Psoas muscle (tissue), 8 donors: ENCODE measurements around the gene CUEDC1. TPM values are rescaled to one million over a fixed set of nuclear protein-coding genes. Genes with fewer than 3 reads are reported as not detected.

ENCODE experiments used
- ATAC-seq, 4 donors: fragments of 200-7000 bp; cut with Tn5 transposase; one replicate each; pipeline ENCODE4 v1.9.1; 2020; ENCODE audit warnings: moderate library complexity in 3 of 4, mild to moderate bottlenecking in 2 of 4
- DNase-seq, 2 donors: peaks; one replicate each; pipeline ENCODE4 v3.0.0-alpha.2; 2020
- H3K27ac ChIP-seq: fragments of 200-600 bp; one replicate; pipeline ENCODE4 v1.8.0; 2022
- H3K27me3 ChIP-seq, 3 donors: fragments of 200-600 bp in 1 of 3; one replicate each; pipeline versions ENCODE4 v1.6.1 to v1.8.0; 2013 to 2022; ENCODE audit warnings: low read length in 2 of 3, mild to moderate bottlenecking in 2 of 3, moderate library complexity in 1 of 3; ENCODE audit not compliant: insufficient read depth in 3 of 3
- H3K36me3 ChIP-seq, 2 donors: fragments of 200-600 bp in 1 of 2; one replicate each; pipeline versions ENCODE4 v1.6.1 to v1.8.0; 2013 to 2022; ENCODE audit warnings: low read depth in 1 of 2, mild to moderate bottlenecking in 1 of 2, moderate library complexity in 1 of 2; ENCODE audit not compliant: insufficient read depth in 1 of 2
- H3K4me1 ChIP-seq: fragments of 200-600 bp; one replicate; pipeline ENCODE4 v1.8.0; 2022
- H3K4me3 ChIP-seq: fragments of 200-600 bp; one replicate; pipeline ENCODE4 v1.8.0; 2022; ENCODE audit warnings: mild to moderate bottlenecking
- H3K9me3 ChIP-seq: fragments of 200-600 bp; one replicate; pipeline ENCODE4 v1.8.0; 2022
- WGBS, 3 donors: extraction: QIAGEN DNeasy Blood & Tissue Kit; methylation state at CpG; one replicate each; pipeline versions ENCODE4 v1.1.6 to v1.1.7; 2013; 5-methylcytosine and 5-hydroxymethylcytosine counted together
- intact Hi-C, 2 donors: fragments of 100-400 bp; cut with DNase I; formaldehyde crosslinking; loops; one replicate each; pipeline versions ENCODE4 v1.11.0 to v1.14.2; 2022
- polyA plus RNA-seq, 3 donors: library from polyadenylated mRNA; stranded (reverse); fragments of 200-250 nt; gene quantifications; one replicate each; pipeline ENCODE4 v1.2.3, GENCODE V29; 2013
- total RNA-seq, 4 donors: library from RNA; stranded (reverse); fragmentation: NEBNext Ultra II Directional in 2 of 4; extraction: Animal tissue kit (Norgen Biotek cat#: 25700) in 2 of 4; gene quantifications; one replicate each; pipeline versions ENCODE4 v1.2.1 to v1.2.4, GENCODE V29; 2021 to 2023
- TF ChIP-seq, protein P1 (sequence below): fragments of 200-600 bp; IDR thresholded peaks from one replicate; pipeline ENCODE4 v1.8.0; 2022; ENCODE audit warnings: antibody characterized with exemption
- donor health status: healthy with polysubstance abuse.
- donor health status: DM: no; HTN: no; CAD: no; lungs with moderate emphysema.
- donor health status: Bipolar disorder and iron deficiency.
- donor health status: healthy.
- donor health status: DM: yes; HTN: yes; CAD: no.
- donor health status: DM: no; HTN: no; CAD: no.
- donor health status: DM: no; HTN: no; CAD: no.
- donor health status: DM: yes; HTN: yes; CAD: no.

CUEDC1 gene
- total and polyA plus RNA-seq, 7 donors, result 28.0 to 67.2 (median 46.4) TPM

DNA sequence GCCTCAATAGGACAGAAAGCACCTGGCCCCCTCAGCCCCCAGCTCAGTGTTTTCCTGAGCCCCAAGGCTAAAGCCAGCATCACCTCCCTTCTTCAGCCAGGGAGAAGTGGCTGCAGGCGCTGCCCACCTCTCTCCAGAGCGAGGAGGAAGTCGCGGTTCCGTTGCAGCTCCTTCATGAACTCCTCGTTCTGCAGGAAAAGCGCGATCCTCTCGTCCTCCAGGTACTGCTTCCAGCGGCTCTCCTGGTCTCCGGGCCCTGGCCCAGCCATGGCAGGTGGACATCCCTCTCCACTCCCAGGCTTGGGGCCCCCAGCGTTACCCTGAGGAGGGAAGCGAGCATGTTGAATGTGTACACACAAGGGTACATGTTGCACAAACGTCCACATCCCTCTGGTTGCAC lies 82.7 kb downstream of the CUEDC1 start:
- WGBS, 3 donors, result 85 to 87% (median 86%) methylated on average over 14 of the region's 14 CpGs
- DNase-seq (no peak), ATAC-seq (no peak)
- intact Hi-C loops, result no loop called here
- no peaks in the 10 kb centered on the region for H3K9me3 ChIP-seq
- H3K4me3 ChIP-seq, result no peak overlapping the region
- H3K4me1 ChIP-seq, result peaks cover 73% of the 10 kb centered on the region
- TF ChIP-seq, protein P1, sequence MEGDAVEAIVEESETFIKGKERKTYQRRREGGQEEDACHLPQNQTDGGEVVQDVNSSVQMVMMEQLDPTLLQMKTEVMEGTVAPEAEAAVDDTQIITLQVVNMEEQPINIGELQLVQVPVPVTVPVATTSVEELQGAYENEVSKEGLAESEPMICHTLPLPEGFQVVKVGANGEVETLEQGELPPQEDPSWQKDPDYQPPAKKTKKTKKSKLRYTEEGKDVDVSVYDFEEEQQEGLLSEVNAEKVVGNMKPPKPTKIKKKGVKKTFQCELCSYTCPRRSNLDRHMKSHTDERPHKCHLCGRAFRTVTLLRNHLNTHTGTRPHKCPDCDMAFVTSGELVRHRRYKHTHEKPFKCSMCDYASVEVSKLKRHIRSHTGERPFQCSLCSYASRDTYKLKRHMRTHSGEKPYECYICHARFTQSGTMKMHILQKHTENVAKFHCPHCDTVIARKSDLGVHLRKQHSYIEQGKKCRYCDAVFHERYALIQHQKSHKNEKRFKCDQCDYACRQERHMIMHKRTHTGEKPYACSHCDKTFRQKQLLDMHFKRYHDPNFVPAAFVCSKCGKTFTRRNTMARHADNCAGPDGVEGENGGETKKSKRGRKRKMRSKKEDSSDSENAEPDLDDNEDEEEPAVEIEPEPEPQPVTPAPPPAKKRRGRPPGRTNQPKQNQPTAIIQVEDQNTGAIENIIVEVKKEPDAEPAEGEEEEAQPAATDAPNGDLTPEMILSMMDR, result no peak
- H3K27ac ChIP-seq, result peak overlapping the region; percentile 23
- H3K27me3 ChIP-seq, result no peaks in the 10 kb centered on the region
- H3K36me3 ChIP-seq, result peaks cover 3 to 39% of the 10 kb centered on the region in 2 donors

DNA sequence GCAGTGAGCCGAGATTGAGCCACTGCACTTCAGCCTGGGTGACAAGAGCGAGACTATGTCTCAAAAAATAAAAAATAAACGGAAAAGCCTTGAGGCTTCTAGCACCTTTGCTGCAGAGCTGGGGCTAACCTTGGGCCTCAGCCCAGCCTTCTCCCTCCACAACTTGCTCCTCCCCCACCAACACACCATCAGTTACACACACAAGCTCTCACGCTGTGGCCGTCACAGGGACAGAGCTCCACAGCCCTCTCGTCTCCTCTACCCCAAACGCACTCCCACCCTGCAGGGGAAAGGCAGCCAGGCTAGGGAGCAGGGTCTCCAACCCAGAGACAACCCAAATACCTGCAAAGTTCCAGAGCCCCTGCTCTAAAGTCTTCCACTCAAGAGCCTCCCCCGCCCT lies 83.3 kb downstream of the CUEDC1 start:
- Histone ChIP-seq H3K36me3 (peaks cover 3 to 42% of the 10 kb centered on the region in 2 donors), H3K9me3 (no peaks in the 10 kb centered on the region), H3K27ac (peak overlapping the region; percentile 48), H3K4me1 (peaks cover 78% of the 10 kb centered on the region), H3K4me3 (no peak overlapping the region), H3K27me3 (no peaks in the 10 kb centered on the region)
- WGBS, 3 donors, result 85 to 95% (median 88%) methylated on average over 8 of the region's 8 CpGs
- DNase-seq (no peak), ATAC-seq (no peak)
- TF ChIP-seq, protein P1, result no peak
- intact Hi-C loops, result no loop called here

DNA sequence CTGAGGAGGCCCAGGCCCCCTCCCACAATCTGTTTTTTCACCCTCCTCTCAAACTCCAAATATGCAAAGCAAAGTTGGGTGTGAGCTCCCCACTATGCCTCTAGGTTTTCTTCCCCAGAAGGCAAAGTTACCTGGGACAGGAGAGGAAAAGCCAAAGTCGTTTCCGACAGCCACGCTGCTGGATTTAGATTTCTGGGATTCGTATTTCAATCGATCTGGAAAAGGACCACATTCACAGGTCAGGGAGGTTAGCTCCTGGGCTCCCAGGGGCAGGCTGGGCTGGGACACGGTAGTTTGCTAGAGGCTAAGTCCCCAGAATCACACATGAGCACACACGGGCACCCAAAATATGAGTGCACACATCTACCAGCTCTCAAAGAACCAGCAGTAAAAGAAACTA lies 84.1 kb downstream of the CUEDC1 start:
- Histone ChIP-seq H3K36me3 (peaks cover 3 to 43% of the 10 kb centered on the region in 2 donors), H3K9me3 (no peaks in the 10 kb centered on the region), H3K27me3 (no peaks in the 10 kb centered on the region), H3K4me3 (no peak overlapping the region), H3K4me1 (peaks cover 71% of the 10 kb centered on the region), H3K27ac (peak overlapping the region; percentile 48)
- DNase-seq (no peak), ATAC-seq (no peak)
- TF ChIP-seq, protein P1, result no peak
- WGBS, 3 donors, result 35 to 77% (median 40%) methylated on average over 7 of the region's 7 CpGs
- intact Hi-C loops, result no loop called here

DNA sequence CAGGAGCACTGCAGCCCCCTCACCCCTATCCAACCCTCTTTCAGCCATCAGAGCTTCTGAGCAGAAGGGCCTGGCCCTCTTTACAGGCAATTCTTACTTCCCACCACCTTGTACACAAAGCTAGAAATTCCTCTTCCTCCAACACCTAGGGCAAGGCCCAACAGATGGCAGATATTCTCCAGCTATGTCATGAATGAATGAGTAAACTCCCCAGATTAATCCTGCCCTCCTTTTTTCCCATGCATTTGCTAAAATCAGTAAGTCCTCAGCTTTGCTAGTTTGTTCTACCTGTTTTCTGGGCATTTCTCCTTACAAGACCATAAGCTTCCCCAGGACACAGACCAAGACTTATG lies 85.0 kb downstream of the CUEDC1 start:
- DNase-seq, result no peak
- H3K27me3 ChIP-seq, result no peaks in the 10 kb centered on the region
- H3K9me3 ChIP-seq, result no peaks in the 10 kb centered on the region
- TF ChIP-seq, protein P1, result no peak
- ATAC-seq, result no peak
- no peak overlapping the region for H3K4me3 ChIP-seq
- intact Hi-C loops, result no loop called here
- H3K27ac ChIP-seq, result no peak overlapping the region
- H3K4me1 ChIP-seq, result peaks cover 63% of the 10 kb centered on the region
- peaks cover 3 to 52% of the 10 kb centered on the region in 2 donors for H3K36me3 ChIP-seq

DNA sequence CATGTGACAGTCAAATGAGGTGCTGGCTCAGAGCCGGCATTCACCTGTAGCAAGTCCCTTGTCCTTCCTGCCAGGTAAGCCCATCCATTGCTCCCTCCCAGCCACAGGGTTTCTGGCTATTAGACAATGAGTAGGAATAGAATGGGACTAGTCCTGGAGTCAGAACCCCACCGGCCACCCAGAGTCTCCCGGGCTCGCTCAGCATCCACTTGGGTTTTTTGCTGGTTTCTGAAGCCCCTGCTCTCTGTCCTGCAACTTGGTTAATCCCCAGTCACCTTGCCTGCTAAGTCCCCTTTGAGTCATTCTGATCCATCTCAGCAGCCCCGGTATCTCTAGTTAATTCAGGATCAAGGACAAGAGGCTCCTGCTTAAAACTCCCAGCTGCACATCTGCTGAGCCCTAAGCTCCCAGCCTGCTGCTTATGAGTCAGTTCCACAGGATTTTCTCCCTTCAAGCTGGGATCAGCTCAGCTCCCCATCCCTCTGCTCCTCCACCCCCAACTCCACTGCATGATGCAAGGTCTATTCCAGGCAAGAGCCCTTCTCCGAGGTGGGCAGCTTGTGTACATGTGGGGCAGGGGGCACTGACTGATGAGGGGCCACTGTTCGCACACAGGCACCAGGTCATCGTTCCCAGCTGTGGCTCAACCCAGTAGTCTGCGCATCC lies 85.5 kb downstream of the CUEDC1 start:
- intact Hi-C loops, result no loop called here
- H3K9me3 ChIP-seq, result no peaks in the 10 kb centered on the region
- DNase-seq, result peak in 1 of 2 donors; percentile 8
- 82 to 89% (median 82%) methylated on average over 9 of the region's 9 CpGs for WGBS, 3 donors
- H3K36me3 ChIP-seq, result peaks cover 3 to 55% of the 10 kb centered on the region in 2 donors
- TF ChIP-seq, protein P1, result no peak
- ATAC-seq, result no peak
- no peaks in the 10 kb centered on the region for H3K27me3 ChIP-seq
- peaks cover 57% of the 10 kb centered on the region for H3K4me1 ChIP-seq
- peak overlapping the region; percentile 79 for H3K27ac ChIP-seq
- no peak overlapping the region for H3K4me3 ChIP-seq
